Measurements from ENCODE around the gene SPEF1.

GRCh38 chr20:3782597-3782996 is 1.3 kb upstream of the SPEF1 start:
- TF ChIP-seq EZH2 (IDR thresholded peaks at IDR 0.05; ENCODE audit: insufficient read depth, poor library complexity, severe bottlenecking): no peak
- TF ChIP-seq EZH2phosphoT487 (IDR thresholded peaks at IDR 0.05; ENCODE audit: insufficient read depth, low read depth): no peak

Measured in GM23248 (cell line).